Lung (tissue), 12 donors: Measurements from ENCODE around the gene MCF2L2. TPM values are rescaled to one million over a fixed set of nuclear protein-coding genes. Genes with fewer than 3 reads are reported as not detected.
A peak's percentile ranks its signal among the peaks of the same experiment; 100 is the strongest.

Experiments
- ATAC-seq: fragments of 200-7000 bp; cut with Tn5 transposase; one replicate; pipeline ENCODE4 v1.9.1; 2020; ENCODE audit warnings: moderate number of reproducible peaks; ENCODE audit not compliant: insufficient read depth, low FRiP score
- DNase-seq, 3 donors: peaks; one replicate each; pipeline ENCODE4 v3.0.0-alpha.2; 2013 to 2017
- H3K27ac ChIP-seq, 2 donors: one replicate each; pipeline ENCODE4 v1.5.1; 2013; ENCODE audit warnings: mild to moderate bottlenecking in 2 of 2, moderate library complexity in 2 of 2, control low read depth in 1 of 2, inconsistent platforms in 1 of 2, low read depth in 1 of 2, low read length in 1 of 2
- H3K27me3 ChIP-seq, 3 donors: one replicate each; pipeline ENCODE4 v1.5.1; 2013; ENCODE audit warnings: low read length in 2 of 3; ENCODE audit not compliant: control insufficient read depth in 3 of 3, insufficient read depth in 3 of 3
- H3K36me3 ChIP-seq, 4 donors: one replicate each; pipeline ENCODE4 v1.5.1; 2013; ENCODE audit warnings: low read length in 4 of 4, mild to moderate bottlenecking in 1 of 4, moderate library complexity in 1 of 4; ENCODE audit not compliant: control insufficient read depth in 4 of 4, insufficient read depth in 4 of 4
- H3K4me1 ChIP-seq, 5 donors: one replicate each; pipeline ENCODE4 v1.5.1; 2013; ENCODE audit warnings: low read length in 5 of 5, mild to moderate bottlenecking in 2 of 5, moderate library complexity in 1 of 5; ENCODE audit not compliant: control insufficient read depth in 5 of 5, insufficient read depth in 5 of 5
- H3K4me3 ChIP-seq: one replicate; pipeline ENCODE4 v1.5.1; 2013; ENCODE audit warnings: mild to moderate bottlenecking, control low read depth, moderate library complexity
- H3K9ac ChIP-seq, 2 donors: one replicate each; pipeline ENCODE4 v1.5.1; 2013; ENCODE audit warnings: low read length in 2 of 2, control low read depth in 1 of 2; ENCODE audit not compliant: insufficient read depth in 1 of 2
- H3K9me3 ChIP-seq, 4 donors: one replicate each; pipeline ENCODE4 v1.5.1; 2013; ENCODE audit warnings: low read length in 3 of 4, mild to moderate bottlenecking in 1 of 4, moderate library complexity in 1 of 4; ENCODE audit not compliant: control insufficient read depth in 4 of 4, insufficient read depth in 3 of 4
- WGBS, 2 donors: extraction: QIAGEN DNeasy Blood & Tissue Kit; methylation state at CpG; one replicate each; pipeline ENCODE4 v1.1.7; 2013; 5-methylcytosine and 5-hydroxymethylcytosine counted together
- polyA plus RNA-seq, 2 donors: library from polyadenylated mRNA; stranded (reverse); fragments of 200-250 nt; gene quantifications; one replicate each; pipeline ENCODE4 v1.2.1, GENCODE V29; 2013
- total RNA-seq, 2 donors: library from RNA; depleted of rRNA in 1 of 2; stranded (reverse); fragments of >200 nt in 1 of 2; gene quantifications; one replicate each; pipeline ENCODE4 v1.2.1, GENCODE V29; 2014 to 2021
- TF ChIP-seq, protein P1 (sequence below): IDR thresholded peaks from 2 replicates; pipeline ENCODE4 v1.5.1; 2012; ENCODE audit warnings: mild to moderate bottlenecking; ENCODE audit errors: control extremely low read depth, extremely low read depth
- donor health status: control.
- donor health status: control.
- donor health status: Bipolar disorder and iron deficiency.
- donor health status: healthy.
- donor health status: DM: yes; HTN: yes; CAD: no.

MCF2L2 gene
- total and polyA plus RNA-seq, 4 donors: 0.26 to 1.7 (median 1.0) TPM

DNA sequence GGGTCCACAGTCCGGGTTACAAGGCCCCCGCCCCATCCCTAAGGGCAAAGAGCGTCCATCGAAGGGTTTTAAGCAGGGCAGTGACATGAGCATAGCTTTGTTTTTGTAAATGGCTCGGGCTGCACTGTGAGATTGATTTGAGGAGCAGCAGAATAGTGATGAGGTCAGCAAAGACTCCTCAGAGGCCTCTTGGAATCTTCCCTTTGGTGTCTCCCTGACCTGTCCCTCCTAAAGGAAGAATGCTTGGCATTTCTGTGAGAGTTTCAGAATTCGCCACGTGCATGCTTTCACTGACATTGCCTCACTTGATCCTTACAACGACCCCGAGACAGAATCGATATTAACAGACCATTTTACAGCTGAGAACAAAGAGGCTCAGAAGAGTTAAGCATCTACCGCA, 286.2 kb downstream of the MCF2L2 start:
- Histone ChIP-seq H3K36me3 (no peaks in the 10 kb centered on the region), H3K27ac (no peak overlapping the region), H3K4me1 (peaks cover 0 to 1% (median 0%) of the 10 kb centered on the region in 5 donors), H3K9ac (no peak overlapping the region), H3K4me3 (no peak overlapping the region), H3K27me3 (no peaks in the 10 kb centered on the region), H3K9me3 (peaks cover 0 to 2% (median 0%) of the 10 kb centered on the region in 4 donors)
- DNase-seq: no peak
- no peak for ATAC-seq
- TF ChIP-seq, protein P1, sequence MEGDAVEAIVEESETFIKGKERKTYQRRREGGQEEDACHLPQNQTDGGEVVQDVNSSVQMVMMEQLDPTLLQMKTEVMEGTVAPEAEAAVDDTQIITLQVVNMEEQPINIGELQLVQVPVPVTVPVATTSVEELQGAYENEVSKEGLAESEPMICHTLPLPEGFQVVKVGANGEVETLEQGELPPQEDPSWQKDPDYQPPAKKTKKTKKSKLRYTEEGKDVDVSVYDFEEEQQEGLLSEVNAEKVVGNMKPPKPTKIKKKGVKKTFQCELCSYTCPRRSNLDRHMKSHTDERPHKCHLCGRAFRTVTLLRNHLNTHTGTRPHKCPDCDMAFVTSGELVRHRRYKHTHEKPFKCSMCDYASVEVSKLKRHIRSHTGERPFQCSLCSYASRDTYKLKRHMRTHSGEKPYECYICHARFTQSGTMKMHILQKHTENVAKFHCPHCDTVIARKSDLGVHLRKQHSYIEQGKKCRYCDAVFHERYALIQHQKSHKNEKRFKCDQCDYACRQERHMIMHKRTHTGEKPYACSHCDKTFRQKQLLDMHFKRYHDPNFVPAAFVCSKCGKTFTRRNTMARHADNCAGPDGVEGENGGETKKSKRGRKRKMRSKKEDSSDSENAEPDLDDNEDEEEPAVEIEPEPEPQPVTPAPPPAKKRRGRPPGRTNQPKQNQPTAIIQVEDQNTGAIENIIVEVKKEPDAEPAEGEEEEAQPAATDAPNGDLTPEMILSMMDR: no peak
- 74 to 84% methylated on average over 11 of the region's 11 CpGs for WGBS, 2 donors

DNA sequence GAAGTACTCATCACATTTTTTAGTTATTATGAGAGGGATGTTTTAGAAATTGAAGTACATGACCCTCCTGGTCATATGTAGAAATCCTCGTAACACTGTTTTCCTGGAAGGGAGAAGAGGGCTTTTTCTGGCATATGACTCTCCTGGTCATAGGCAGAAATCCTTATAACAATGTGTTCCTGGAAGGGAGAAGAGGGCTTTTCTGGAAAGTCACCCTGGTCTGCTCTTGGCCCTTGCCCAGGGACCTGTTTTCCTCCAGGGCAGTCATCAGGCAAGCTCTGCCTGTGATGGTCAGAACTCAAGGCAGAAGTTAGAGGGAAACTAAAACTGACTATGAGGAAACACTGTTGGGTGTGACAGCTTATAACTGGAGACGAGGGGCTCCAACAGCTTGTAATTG, 293.6 kb downstream of the MCF2L2 start:
- Histone ChIP-seq H3K4me3 (no peak overlapping the region), H3K27ac (no peak overlapping the region), H3K4me1 (peaks cover 0 to 3% (median 0%) of the 10 kb centered on the region in 5 donors), H3K9ac (no peak overlapping the region), H3K27me3 (peaks cover 0 to 7% (median 3%) of the 10 kb centered on the region in 3 donors), H3K9me3 (peaks cover 0 to 2% (median under 1%) of the 10 kb centered on the region in 4 donors), H3K36me3 (no peaks in the 10 kb centered on the region)
- ATAC-seq (peak; percentile 44), DNase-seq (no peak)
- TF ChIP-seq, protein P1: no peak
- 55 to 75% methylated on average over 2 of the region's 2 CpGs for WGBS, 2 donors

DNA sequence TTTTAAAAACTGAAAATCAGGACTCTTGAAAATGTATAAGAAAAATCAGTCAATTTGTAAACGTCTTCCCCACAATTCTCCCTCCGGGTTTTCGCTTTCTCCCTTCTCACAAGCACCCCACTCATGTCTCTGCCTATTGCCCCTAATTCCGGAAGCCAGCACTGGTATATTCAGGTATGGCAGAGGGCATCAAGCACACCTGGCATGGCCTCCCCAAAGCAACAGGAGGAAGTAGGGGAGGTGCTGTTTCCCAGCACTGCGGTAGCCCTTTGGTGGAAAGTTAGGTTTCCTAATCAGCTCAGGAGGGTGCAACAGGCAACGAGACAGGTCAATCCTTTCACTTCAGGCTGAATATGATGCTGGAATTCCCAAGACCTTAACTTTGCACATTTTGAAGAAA, 296.0 kb downstream of the MCF2L2 start:
- H3K9ac ChIP-seq: no peak overlapping the region
- H3K4me3 ChIP-seq: no peak overlapping the region
- peaks cover 0 to 6% (median under 1%) of the 10 kb centered on the region in 4 donors for H3K9me3 ChIP-seq
- 42 to 75% methylated on average over 6 of the region's 6 CpGs for WGBS, 2 donors
- DNase-seq: no peak
- no peaks in the 10 kb centered on the region for H3K36me3 ChIP-seq
- peak; percentile 36 for ATAC-seq
- peak overlapping the region in 1 of 2 donors; percentile 79 for H3K27ac ChIP-seq
- peaks cover 0 to 7% (median 3%) of the 10 kb centered on the region in 3 donors for H3K27me3 ChIP-seq
- TF ChIP-seq, protein P1: no peak
- H3K4me1 ChIP-seq: peaks cover 0 to 1% (median 0%) of the 10 kb centered on the region in 5 donors

DNA sequence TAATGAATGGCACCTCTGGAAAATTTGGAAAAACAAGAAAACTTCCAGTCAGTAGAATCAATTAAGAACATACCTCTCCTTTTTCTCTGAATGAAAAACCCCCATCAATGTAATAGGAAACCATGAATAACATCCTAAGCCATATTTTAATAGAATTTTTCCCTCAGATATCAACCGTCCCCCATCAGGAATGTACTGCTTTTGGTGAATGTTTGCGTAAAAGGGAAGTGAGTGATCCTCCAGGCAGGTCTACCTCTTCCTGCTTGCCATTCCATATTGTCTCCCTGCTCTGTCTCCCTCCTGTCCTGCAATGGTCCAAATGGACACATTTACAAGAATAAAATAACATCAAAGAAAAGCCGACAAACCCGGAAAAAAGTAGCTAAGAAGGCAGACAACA, 296.7 kb downstream of the MCF2L2 start:
- TF ChIP-seq, protein P1: no peak
- H3K36me3 ChIP-seq: no peaks in the 10 kb centered on the region
- 37% methylated on average over 4 of the region's 4 CpGs for WGBS, 2 donors

More for the DNA sequence above, 296.7 kb downstream of the MCF2L2 start:
- Histone ChIP-seq H3K4me1 (peaks cover 0 to 1% (median 0%) of the 10 kb centered on the region in 5 donors), H3K27ac (peak overlapping the region in 1 of 2 donors; percentile 53), H3K4me3 (no peak overlapping the region), H3K9ac (no peak overlapping the region), H3K27me3 (peaks cover 0 to 7% (median 3%) of the 10 kb centered on the region in 3 donors), H3K9me3 (peaks cover 0 to 6% (median under 1%) of the 10 kb centered on the region in 4 donors)
- DNase-seq: no peak
- ATAC-seq: no peak
